ENCODE measurements around the gene LPAR2.

The LPAR2 gene

DNA sequence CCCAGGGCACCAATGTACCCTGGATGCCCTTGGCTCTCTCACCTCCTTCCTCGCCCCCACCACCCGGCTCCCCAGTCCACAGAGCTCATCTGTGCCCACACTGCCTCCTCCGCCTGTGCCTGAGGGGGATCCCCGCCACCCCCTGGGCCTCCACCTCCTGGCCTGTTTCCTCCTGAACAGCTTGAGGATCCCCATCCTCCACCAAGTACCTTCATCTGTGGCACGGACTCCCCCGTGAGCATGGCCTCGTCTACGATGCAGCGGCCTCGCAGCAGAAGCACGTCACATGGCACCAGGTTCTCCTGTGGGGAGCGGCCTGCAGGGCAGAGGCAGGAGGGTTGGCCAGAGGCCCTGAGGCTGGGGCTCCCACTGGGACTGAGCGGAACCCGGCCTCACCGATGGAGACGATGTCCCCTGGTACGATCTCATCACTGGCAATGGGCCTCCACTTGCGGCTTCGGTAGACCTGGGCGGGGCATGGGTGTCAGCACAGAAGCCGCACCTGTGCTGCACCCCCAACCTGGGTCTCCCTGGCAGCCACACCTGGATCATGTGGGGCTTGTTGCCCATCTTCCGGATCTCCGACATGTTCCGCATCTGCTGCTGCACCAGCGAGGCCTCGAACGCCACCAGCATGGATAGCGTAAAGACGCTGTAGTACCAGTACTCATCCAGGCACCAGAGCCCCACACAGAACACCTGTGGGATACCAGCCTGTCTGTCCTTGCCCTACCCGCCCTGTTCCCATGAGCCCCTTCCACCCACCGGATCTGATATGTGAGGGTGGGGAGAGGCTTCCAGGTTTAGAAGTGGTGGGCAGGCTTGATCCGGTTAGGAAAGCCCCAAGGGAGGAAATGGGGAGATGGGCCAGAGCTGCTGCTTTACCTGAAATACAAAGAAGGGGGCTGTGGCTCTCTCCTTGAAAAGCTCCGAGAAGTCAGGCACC is 28.7 kb upstream of the LPAR2 start:
- H3K4me3 ChIP-seq: no peak overlapping the region
- peak overlapping the region in 7 of 11 experiments; percentile 13 to 60 (median 46); a peak in 8 of 22 replicates for H3K9ac ChIP-seq
- peaks cover 18 to 30% (median 26%) of the 10 kb centered on the region in 10 experiments for H3K4me1 ChIP-seq
- no peak for TF ChIP-seq Cebpa-rat (IDR thresholded peaks at IDR 0.05)
- peak overlapping the region in 4 of 11 experiments; percentile 34 to 55 (median 50); a peak in 5 of 22 replicates for H3K27ac ChIP-seq
- no peaks in the 10 kb centered on the region for H3K9me3 ChIP-seq (replicated peaks in 1 of 11)
- H4K20me1 ChIP-seq: peaks cover 0 to 100% (median 45%) of the 10 kb centered on the region in 11 experiments; a peak in 18 of 22 replicates
- H3K4me2 ChIP-seq: peak overlapping the region in 7 of 11 experiments; percentile 4 to 71 (median 56); a peak in 11 of 22 replicates
- peaks cover 85 to 99% (median 92%) of the 10 kb centered on the region in 11 experiments for H3K36me3 ChIP-seq
- no peaks in the 10 kb centered on the region for H3K27me3 ChIP-seq

DNA sequence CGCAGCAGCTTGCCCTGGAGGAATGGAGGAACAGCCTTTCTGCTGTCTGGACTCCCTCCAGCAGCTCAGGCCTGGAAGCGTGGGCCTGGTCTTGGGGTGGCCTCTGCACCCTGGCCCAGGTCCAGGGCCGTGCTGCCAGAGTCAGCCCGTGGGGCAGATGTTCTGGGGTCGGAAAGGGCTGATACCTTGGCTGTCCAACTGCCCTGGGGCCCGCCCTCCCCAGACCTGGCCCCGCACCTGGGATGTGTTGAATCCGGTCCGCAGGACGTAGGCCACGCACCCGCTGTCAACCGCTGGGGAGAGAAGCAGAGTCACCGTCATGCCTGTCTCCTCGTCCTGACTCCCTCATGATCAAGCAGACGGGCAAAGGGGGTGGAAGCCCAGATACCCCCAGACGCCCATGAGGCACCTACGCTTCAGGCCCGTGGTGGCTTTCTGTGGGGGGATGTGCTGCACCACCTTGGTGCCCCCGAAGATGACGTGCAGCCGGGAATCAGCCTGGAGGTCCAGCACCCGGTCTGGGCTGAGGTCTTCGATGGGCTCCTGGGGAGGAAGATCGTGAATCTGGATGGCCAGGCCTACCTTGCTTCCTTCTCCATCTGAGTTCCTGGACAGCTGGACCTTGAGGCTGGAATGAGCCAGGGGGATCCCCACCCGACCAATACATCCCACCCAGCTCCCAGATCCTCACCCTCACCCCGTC is 27.8 kb upstream of the LPAR2 start:
- Histone ChIP-seq H3K4me1 (peaks cover 9 to 21% (median 17%) of the 10 kb centered on the region in 10 experiments), H3K9ac (no peak overlapping the region), H3K27ac (no peak overlapping the region; a peak in 1 of 22 replicates), H4K20me1 (peaks cover 0 to 100% (median 45%) of the 10 kb centered on the region in 11 experiments; a peak in 19 of 22 replicates), H3K9me3 (replicated peaks in 1 of 11) (no peaks in the 10 kb centered on the region), H3K4me3 (no peak overlapping the region), H3K4me2 (no peak overlapping the region), H3K36me3 (peaks cover 94 to 100% (median 96%) of the 10 kb centered on the region in 11 experiments), H3K27me3 (no peaks in the 10 kb centered on the region)
- no peak for TF ChIP-seq Cebpa-rat (IDR thresholded peaks at IDR 0.05)

DNA sequence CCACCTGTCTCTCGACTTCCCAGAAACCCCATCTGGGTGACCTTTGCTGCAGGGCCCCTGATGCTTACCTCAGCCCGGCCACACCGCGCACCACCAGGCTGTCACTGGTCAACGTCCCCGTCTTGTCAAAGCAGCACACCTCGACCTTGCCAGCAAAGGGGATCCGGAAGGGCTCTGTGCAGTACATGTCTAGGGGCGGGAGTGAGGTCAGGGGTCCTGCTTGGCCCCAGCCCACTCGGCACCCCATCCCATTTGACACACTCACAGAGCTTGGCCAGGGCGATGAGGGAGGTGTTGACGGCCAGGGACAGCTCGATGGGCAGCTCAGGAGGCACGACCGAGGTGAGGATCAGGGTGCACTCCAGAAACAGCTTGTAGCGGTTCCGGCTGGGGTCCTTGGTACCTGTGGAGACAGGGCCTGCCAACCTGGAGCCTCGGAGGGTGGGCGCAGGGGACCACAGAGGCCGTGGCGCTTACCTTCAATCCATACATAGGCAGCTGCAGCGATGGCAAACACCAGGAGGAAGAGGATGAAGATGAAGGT is 27.1 kb upstream of the LPAR2 start:
- H3K4me3 ChIP-seq: no peak overlapping the region
- no peak for TF ChIP-seq Cebpa-rat (IDR thresholded peaks at IDR 0.05)
- no peak overlapping the region for H3K9ac ChIP-seq
- peaks cover 100% of the 10 kb centered on the region in 11 experiments for H3K36me3 ChIP-seq
- H4K20me1 ChIP-seq: peaks cover 0 to 100% (median 47%) of the 10 kb centered on the region in 11 experiments; a peak in 19 of 22 replicates
- H3K4me2 ChIP-seq: no peak overlapping the region
- H3K4me1 ChIP-seq: peaks cover 9 to 19% (median 15%) of the 10 kb centered on the region in 10 experiments; a peak in 18 of 20 replicates
- no peaks in the 10 kb centered on the region for H3K9me3 ChIP-seq (replicated peaks in 1 of 11)
- H3K27ac ChIP-seq: no peak overlapping the region
- no peaks in the 10 kb centered on the region for H3K27me3 ChIP-seq

DNA sequence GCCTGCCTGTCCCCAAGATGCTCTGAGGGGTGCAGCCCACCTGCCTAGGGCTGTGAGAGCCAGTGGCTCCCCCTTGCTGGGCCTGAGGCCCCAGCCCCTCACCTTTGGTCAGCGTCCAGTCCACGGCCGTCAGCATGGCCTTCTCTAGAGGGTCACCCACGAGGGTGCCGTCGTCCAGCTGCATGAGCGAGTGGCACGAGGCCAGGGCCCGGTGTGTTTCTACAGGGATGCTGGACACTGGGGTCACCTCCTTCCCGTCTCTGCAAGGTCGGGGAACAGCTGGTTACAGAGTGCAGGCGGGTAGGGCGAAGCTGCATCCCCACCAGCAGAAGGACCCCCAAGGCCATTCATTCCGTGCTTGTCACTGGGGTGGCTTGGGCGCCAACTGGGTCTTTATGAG is 26.4 kb upstream of the LPAR2 start:
- Histone ChIP-seq H3K36me3 (peaks cover 100% of the 10 kb centered on the region in 11 experiments), H3K27me3 (no peaks in the 10 kb centered on the region), H3K4me3 (no peak overlapping the region), H3K4me1 (peaks cover 7 to 19% (median 15%) of the 10 kb centered on the region in 10 experiments; a peak in 16 of 20 replicates), H3K4me2 (no peak overlapping the region), H3K9me3 (replicated peaks in 1 of 11) (no peaks in the 10 kb centered on the region), H3K27ac (no peak overlapping the region), H4K20me1 (peaks cover 0 to 100% (median 42%) of the 10 kb centered on the region in 11 experiments; a peak in 18 of 22 replicates), H3K9ac (no peak overlapping the region)
- TF ChIP-seq Cebpa-rat (IDR thresholded peaks at IDR 0.05): no peak

DNA sequence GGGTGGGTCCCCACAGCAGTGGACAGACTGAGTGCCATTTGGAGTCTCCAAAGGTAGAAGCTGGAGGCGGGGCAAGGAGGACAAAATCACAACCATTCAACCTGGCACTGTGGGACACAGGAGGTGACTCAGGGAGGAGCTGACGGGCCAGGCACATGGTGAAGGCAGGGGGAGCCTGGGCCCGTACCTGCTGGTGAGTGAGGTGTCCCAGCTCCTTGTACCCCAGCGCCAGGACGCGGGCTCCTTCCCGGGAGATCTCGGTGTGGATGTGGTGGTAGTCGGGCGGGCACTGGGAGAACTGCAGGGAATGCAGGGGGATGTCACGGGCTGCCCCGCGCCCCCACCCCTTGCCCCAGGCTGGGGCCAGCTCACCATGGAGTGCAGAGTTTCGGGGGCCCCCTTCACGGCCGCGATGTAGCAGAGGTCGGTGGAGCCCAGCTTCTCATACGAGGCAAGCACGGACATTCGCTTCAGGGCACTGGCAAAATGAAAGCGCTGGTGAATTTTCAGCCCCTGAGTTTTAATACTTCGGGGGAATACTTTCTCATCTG is 25.7 kb upstream of the LPAR2 start:
- Histone ChIP-seq H4K20me1 (peaks cover 0 to 100% (median 37%) of the 10 kb centered on the region in 11 experiments; a peak in 18 of 22 replicates), H3K36me3 (peaks cover 98 to 100% (median 100%) of the 10 kb centered on the region in 11 experiments)

DNA sequence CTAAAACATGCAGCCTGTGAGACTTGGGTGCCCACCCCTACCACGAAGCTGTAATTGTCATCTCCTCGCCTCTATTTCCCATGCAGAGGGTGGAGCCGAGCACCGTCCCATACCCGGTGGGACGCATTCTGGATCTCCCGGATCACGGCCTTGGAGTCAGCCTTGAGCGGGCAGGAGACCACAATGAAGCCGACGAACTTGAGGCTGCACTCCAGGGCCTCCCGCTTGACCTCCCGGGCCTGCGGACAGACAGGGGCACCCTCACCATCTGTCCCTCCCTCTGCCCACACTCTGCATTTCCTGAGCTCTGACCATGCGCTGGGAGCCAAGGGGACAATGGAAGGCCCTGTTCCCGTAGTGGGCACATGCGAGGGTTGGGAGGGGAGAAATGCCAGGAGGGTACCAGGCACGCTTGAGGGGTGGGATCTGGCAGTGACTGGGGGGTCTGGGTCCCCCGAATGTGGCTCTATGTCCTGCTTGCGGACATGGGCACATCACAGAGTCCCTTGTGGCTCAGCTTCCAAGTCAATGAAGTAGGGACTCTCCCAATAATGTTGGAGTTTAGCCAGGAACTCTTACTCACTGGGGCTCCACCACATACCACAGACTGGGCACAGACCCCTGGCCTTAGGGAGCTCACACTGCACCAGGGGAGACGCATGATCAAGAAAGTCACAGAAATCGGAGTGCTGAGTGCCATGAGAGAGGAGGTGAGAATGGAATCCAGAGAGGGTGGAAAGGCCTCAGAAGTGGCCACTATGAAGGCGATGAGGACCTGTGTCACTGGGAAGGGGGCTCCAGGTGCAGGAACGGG is 24.7 kb upstream of the LPAR2 start:
- no peak overlapping the region for H3K4me3 ChIP-seq
- peaks cover 0 to 12% (median 8%) of the 10 kb centered on the region in 10 experiments; a peak in 16 of 20 replicates for H3K4me1 ChIP-seq
- H3K36me3 ChIP-seq: peaks cover 96 to 100% (median 99%) of the 10 kb centered on the region in 11 experiments
- H3K27ac ChIP-seq: no peak overlapping the region
- peaks cover 0 to 93% (median 33%) of the 10 kb centered on the region in 11 experiments; a peak in 18 of 22 replicates for H4K20me1 ChIP-seq
- no peaks in the 10 kb centered on the region for H3K27me3 ChIP-seq
- no peaks in the 10 kb centered on the region for H3K9me3 ChIP-seq (replicated peaks in 1 of 11)
- no peak overlapping the region for H3K4me2 ChIP-seq
- no peak for TF ChIP-seq Cebpa-rat (IDR thresholded peaks at IDR 0.05)
- no peak overlapping the region; a peak in 1 of 22 replicates for H3K9ac ChIP-seq

More for the DNA sequence above, 25.7 kb upstream of the LPAR2 start:
- Histone ChIP-seq H3K27me3 (no peaks in the 10 kb centered on the region), H3K4me3 (no peak overlapping the region), H3K27ac (no peak overlapping the region), H3K4me2 (no peak overlapping the region), H3K9ac (no peak overlapping the region), H3K4me1 (peaks cover 7 to 18% (median 15%) of the 10 kb centered on the region in 10 experiments; a peak in 16 of 20 replicates), H3K9me3 (replicated peaks in 1 of 11) (no peaks in the 10 kb centered on the region)
- TF ChIP-seq Cebpa-rat (IDR thresholded peaks at IDR 0.05): no peak

DNA sequence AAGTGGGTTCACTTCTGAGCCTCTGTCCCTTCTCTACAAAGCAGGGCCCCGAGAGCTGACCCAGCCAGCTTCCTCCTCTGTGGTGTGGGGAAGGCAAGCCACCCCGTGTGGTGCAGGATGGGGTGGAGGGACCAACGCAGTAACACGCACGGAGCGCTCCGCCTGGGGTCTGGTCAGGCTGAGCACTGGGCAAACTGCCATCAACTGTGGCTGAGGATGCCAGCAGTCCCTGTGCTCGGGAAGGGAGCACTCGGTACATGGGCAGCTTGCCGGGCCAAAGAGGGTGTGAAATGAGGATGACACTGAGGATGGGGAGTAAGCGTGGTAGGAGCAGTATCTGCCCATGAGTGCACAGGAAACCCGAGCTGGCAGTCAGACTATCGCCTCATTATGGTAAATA is 23.1 kb upstream of the LPAR2 start:
- Histone ChIP-seq H3K9ac (0 out of 22 replicates have a peak overlapping the region, but pooled peaks of 1 of the 11 experiments have one; percentile 24), H3K4me2 (no peak overlapping the region), H4K20me1 (peaks cover 0 to 93% (median 23%) of the 10 kb centered on the region in 11 experiments; a peak in 15 of 22 replicates), H3K27me3 (no peaks in the 10 kb centered on the region), H3K9me3 (replicated peaks in 1 of 11) (no peaks in the 10 kb centered on the region), H3K36me3 (peaks cover 96 to 100% (median 99%) of the 10 kb centered on the region in 11 experiments), H3K4me3 (no peak overlapping the region), H3K27ac (no peak overlapping the region), H3K4me1 (peaks cover 0 to 7% (median 0%) of the 10 kb centered on the region in 10 experiments; a peak in 1 of 20 replicates)
- no peak for TF ChIP-seq Cebpa-rat (IDR thresholded peaks at IDR 0.05)
